GM18517 (cell line): ENCODE data around the gene AFDN.

Experiments
- ATAC-seq: cut with Tn5 transposase; IDR thresholded peaks from one replicate; pipeline ENCODE4 v1.9.1; 2021; ENCODE audit warnings: mild to moderate bottlenecking, moderate library complexity; ENCODE audit not compliant: unreplicated experiment

AFDN gene

DNA sequence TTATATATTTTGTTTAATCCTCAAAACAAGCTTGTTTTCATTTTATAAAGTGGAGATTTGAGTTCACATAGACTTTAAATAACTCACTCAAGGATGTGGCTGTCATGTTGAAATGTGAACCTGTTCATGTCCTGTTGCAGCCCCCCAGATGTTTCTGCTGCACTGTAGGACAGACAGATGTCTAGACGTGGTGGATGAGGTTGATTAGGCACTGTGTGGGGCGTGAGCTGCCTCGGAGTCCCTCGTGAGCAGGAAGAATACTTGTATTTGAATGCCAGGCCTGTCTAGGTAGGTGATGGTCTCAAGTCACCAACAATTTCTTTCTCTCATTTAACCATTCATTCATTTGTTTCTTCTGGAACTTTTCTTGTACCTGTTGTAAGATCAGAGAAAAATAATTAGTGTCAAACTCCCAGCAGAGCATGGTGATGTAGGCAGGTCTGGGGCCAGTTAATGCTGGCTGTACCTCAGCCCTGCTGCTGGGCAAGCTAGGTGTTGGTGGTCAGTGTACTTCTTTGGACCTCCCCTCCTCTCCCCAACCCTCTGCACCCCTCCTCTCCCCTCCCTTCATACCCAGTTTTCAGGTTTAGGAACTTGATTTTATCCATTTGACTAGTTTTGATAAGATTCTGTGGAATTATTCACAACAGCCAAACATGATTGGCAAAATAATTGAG, 34.0 kb downstream of the AFDN start:
- no peak for ATAC-seq

DNA sequence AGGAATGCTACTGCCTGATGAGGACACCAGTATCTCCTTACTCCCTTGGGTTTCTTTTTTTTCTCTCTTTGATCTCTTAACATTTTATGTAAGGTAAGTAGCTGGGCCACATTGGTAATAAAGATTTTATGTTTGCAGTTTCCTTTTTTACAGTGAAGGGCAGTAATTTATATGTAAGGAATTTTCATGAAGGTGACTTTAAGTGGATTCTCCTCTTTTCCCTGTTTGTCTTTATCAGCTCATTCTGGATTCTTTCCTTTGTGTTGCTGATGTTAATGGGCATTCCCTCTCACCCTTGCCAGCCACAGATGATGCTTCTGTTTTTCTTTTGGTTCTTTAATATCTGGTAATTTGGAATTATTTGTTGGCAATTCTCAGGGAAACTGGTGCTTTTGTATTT, 34.7 kb downstream of the AFDN start:
- no peak for ATAC-seq

DNA sequence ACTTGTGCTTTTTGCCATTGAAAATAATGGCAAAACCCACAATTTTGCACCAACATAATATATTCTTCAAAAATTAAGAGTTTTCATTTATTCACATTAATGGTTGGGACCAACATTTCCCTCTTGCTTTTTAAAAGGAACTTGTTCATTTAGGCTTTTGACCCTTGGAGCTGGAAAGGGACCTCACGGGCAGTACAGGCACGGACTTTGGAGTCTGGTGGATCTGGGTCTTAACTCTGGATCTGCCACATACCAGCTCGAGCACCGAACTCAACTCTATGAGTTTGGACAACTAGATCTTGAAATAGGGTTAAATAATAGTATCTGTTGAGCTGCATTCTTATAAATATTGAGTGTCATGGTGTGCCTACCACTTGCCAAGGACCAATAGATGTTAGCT, 37.2 kb downstream of the AFDN start:
- no peak for ATAC-seq

DNA sequence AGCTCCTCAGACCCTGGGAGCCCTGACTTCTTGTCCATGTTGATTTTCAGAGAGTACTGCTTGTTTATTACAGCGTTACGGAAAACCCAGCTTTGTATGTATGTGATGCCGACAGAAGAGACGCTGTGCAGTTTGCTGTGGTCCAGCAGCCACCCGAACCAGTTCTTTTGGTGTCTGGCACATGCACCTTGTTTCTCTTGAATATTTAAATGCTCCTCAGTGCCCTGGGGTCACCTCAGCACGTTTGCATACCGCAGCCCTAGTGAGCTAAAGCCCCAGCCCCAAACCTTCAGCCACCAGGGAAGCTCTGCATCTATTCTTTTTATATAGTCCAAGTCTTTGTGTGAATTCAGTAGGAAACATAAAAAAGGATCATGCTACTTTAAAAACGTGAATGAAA, 39.9 kb downstream of the AFDN start:
- no peak for ATAC-seq

DNA sequence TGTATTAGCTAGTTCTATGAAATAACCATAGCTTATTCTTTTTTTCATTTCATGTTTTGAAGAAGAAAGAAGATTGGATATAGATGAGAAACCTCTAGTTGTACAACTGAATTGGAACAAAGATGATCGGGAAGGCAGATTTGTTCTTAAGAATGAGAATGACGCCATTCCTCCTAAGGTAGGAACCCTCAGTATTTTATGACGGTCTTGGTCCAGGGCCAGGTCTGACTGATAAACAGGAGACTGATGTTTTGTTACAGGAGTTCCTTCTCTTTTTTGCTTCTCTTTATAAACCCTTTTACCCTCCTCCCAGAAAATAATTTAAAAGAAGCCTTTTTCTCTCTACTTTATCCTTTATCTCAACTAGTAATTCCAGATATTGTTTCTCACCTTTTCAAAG, 43.6 kb downstream of the AFDN start:
- no peak for ATAC-seq

DNA sequence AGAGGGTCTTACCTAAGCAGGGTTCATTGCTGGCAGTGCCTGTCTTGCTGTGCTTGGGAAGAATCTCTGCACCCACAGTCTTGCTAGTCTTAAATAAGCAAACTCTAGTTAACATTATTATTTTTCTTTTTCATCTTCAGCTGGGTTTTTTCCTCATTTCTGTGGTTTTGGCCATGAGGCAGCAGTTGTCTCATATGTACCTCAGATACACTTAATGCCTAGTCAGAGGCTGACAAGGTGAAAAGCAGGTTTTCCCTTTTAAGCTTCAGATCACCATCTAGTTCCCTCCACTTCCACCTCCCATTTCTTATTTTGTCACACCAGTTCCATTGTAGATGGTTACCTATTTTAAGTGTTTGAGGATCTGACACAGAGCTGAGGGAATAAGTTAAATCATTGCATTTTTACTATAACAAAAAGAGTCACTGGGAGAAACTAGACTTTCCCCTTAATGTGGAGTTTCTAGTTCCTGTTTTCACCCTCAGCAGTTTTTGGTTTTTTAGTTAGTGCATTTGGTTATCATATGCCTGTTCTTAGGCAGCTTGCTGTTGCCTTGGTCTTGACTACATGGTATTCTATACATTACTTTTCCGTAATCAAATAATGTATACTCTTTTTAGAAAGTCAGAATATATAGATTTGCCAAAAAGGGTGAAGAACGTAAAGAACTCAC, 46.0 kb downstream of the AFDN start:
- ATAC-seq, result no peak

DNA sequence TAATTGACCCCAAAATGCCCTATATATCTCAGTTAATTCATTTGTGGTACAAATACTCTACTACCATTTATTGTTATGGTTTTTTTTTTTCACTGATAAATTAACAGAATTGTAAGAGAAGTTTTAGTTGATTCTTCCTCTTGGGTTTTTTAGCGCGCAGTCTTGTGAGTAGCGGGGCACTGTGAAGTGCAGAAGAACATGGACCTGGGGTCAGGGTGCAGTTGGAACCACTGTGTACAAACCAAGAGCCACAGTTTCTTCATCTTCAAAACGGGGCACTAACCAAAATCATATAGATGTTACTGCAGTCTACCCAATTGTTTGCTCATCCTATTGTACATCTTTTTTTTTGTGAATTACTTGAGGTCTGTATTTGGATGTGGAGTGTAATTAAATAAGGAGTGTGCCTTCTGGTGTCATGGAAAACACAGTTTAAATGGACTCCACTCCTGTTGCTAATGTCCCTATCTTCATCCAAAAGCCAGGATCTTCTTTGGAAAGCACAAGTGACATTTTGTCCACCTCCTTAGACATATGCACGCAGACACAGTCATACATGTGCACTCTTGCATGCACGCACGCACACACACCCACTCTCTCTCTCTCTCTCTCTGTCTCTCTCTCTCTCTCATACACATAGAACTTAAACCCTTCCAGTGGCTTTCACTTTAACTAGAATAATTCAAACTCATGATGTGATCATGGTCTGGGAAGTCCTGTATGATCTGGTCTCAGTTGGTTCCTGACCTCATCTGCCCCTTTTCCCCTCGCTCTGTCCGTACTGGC, 51.5 kb downstream of the AFDN start:
- no peak for ATAC-seq

DNA sequence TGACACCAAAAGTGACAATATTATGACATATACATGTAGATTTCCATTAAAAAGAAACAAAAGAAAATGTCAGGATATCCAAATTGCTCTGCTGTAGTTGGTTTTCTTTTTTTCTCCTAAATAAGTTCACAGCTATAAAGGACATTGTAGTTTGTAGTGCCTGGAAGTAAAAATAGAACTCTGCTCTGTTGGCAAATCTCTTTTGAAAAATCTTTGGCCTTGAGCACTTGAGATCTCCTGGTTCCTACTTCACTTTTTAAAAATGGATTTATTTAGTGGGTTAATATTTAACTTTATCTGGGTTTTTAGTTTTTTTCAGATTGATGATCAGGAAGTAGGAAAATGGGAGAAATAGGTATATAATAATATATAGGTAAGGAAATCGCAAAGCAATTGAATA, 52.9 kb downstream of the AFDN start:
- no peak for ATAC-seq

DNA sequence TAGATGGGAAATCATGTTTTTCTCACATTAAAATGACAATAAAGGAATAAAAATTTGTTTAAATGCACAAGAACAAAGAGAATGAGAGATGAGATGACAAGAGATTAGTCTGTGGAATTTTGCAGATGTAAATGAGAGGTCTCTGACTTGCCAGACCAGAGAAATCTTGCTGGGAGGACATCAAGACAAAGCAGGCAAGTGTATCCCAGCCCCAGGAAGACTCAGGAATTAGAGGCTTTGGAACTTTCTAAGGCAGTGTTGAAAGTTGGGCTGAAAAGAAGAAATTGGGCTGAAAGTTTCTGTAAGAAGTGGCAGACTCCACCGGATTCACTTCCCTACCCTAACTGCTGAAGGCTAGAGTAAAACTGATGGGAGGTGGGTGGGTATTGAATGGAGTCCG, 54.6 kb downstream of the AFDN start:
- no peak for ATAC-seq

DNA sequence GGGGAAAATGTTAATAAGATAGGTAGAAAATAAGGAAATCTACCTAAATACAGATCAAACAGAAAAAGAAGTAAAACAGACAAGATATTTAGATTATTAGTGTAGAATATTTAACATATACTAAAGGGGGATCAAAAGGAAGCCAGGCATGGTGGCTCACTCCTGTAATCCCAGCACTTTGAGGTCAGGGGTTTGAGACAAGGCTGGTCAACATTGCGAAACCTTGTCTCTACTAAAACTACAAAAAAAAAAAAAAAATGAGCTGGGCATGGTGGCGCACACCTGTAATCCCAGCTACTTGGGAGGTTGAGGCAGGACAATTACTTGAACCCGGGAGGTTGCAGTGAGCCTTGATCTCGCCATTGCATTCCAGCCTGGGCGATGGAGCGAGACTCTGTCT, 55.5 kb downstream of the AFDN start:
- ATAC-seq, result no peak

DNA sequence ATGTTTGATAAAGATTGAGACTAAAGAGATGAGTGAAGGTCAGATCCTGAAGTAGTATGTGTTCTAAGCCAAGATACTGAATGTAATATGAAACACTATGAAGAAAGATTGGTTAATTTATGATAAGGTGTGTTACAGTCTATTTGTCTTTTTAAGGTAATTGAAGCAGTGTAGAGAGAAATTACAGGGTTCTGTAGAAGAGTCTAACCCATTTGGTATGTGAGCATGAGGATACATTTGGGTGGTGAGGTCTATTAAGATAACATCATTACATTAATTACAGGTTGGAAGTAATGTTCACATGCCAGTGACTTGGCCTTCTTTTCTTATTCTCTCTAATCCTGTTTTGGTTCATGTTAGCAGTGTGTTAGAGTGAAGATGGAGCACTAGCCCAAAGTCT, 61.4 kb downstream of the AFDN start:
- ATAC-seq, result no peak

DNA sequence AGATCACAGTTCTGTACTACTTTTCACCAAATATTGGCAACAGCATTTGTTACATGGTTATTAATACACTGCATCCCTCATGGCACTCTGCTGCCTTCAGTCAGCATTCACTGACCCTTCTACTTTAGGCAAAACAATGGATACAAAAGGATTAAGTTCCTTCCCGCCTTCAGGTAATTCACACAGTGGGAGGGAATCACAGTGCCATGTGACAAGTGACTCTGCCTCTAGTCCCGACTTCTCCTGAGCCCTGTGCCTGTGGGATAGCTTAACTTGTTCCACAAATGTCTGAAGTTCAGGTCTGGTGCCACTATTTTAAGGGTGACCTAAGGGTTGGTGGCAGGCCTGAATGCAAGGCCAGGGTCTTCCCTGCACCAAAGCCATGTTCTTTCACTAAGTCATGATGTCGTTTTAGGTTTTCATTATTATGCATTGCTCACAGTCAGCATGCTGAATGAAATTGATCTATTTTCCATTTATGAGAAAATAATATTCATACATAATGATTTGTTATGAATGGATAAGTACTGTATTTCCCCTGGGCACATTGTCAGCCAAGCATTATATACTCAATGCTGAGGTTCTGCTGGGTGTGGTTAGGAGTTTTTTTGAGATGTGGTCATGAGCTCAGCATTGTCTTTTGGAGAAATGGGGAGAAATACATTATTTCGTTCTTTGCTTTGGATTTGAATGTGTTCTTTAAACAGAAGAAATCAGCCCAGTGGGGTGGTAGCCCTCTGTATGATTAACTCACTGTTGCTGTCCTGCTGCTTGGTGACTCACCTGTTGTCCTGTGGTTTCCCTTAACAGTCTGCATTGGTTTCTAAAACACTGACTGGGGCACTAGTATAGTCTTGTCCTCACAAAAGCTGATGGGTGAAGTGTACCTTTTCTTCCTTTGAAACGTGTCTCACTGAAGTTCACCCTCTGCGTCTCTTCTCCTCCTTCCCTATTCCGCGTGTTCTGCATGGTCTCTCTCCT, 66.4 kb downstream of the AFDN start:
- no peak for ATAC-seq

DNA sequence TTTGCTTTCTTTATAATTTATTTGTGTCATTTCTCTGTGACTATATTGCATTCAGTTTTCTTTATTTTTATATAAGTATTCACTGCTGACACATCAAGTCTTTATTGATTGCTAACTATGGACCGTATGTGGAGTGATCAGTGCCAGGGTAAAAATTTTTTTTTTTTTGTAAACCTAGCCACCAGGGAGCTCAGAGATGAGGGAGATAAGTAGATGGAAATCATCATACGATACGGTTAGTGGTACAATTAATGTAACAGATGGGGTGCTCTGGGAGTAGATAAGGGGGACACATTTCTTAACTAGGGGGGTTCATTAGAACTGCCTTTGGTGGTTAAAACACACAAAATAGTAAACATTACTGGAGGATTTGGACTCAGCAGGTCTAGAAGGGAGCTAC, 68.3 kb downstream of the AFDN start:
- ATAC-seq, result no peak

DNA sequence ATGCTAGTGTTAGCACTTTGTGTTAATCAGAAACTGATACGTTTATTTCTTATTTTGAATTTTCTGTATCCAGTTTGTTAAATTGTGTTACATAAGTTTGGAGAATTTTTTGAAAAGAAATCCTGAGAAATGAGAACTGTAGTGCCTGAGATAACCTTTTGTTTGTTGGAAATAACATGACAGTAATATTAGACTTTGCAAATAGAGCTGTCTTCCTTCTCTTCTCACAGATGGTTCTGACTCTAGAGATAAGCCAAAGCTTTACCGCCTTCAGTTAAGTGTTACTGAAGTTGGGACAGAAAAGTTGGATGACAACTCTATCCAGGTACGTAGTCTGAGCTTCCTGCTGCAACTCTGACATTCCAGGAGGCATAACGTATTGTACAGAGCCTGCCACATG, 69.9 kb downstream of the AFDN start:
- ATAC-seq, result no peak

DNA sequence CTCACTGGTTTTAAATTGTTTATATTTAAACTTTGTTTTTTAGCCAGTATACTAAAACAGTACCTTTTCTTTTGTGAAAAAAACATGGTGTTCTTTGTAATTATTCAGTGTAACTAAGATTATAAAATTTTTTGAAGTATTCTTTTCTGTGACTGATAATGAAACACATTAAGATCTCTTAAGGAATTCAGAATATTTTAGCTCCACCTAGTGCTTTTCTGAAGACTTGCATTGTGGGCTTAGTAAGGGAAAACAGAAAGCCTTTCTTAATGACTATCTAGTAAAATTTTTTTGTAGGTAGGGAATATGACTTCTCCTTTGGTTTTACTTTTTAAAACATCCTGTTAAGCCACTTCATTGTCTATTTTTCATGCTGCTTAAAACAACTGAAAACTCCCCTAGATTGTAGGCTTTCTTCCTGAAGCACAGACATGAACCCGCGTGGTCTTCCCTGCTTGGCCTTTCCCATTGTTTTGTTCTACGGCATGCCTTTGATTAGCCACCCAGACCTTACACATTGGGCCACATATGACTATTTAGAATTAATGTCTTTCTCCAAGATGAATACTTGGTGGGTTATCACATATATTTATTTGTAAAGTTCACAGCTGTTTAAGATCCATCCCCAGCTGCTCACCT, 72.1 kb downstream of the AFDN start:
- ATAC-seq, result peak; percentile 70

DNA sequence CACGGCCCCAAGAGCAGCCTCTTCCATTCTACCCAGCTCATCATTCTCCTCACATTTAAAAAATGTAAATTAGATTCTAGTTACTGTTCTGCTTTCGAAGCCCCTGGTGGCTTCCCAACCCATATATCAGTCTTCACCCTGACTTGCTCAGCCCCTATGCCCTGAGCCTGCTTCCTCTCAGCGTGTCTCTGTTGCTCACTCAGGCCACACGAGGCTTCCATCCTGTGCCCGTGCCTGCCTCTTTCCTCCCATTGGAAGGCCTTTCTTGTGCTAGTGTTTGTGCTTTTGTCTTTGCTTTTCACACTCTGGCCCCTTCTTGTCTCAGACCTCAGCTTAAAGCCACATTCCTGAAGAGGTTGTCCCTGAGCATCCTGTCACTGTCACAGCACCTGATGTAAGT, 78.1 kb downstream of the AFDN start:
- ATAC-seq, result no peak

DNA sequence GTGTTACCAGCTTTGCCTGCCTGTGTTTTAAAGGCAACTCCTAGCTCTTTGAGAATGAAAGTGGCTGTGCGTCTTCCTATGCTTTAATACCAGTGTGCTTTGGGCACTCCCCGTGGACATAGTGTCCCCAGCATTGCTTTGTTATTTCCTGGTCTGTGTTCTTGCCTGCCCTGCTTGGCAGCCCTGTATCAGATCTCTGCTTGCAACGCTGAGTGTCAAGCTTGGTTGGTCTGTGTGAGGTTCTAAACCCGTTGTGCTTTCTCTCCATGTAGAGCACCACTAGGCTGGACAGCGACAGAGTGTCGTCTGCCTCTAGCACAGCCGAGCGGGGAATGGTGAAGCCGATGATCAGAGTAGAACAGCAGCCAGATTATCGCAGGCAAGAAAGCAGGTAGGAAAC, 80.2 kb downstream of the AFDN start:
- no peak for ATAC-seq

DNA sequence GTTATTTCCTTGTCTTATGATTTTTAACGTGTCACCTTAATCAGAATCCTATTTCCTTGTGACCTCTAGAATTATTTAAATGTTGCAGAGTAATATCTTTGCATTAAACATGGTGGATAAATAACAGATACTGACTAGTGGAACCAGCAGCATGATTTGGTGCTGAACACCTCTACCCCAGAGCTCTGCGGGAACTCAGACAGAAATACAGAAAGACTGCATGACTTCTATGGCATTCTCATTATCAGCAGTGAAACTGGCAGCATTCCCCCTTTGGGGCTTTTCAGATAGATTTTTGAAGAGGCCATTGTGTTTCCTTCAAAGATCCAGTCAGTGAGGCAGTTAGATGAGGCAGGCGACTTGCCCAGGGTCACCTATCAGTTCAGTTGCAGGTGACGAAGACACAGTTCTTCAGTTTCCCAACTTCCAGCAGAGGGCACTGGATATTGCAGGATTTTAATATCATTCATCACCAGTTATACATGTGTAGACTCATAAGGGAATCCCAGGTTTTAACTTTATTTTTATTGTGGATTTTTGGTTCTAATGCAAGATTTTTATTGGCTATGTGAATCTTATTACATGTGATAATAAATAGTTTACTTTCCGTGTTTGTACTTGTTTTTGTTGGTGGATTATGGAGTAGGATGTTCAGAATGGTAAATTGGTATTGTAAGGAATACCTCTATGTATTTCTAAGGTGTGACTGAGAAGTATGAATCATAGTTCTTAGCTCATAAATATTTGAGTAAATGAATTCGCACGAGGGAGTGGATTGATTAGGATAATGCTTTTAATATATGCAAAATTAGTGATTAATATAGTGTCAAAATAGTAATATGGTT, 81.3 kb downstream of the AFDN start:
- ATAC-seq, result no peak

DNA sequence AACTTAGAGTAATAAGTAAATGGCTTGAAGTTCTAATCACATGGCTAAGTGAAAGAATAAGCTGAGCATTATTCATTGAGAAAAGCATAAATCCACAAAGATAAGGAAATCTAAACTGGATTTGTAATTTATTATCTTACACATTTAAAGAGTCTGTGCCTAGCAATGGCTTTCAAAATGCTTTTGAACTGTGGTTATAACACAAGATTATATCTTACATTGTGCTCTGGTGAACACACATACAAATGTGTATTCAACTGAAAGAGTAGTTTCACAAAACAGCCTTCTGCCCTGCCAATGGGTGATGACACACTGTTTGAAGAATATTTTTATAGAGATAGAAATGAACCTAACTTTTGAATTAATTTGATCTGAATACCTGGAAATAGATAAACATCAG, 83.3 kb downstream of the AFDN start:
- ATAC-seq, result no peak

DNA sequence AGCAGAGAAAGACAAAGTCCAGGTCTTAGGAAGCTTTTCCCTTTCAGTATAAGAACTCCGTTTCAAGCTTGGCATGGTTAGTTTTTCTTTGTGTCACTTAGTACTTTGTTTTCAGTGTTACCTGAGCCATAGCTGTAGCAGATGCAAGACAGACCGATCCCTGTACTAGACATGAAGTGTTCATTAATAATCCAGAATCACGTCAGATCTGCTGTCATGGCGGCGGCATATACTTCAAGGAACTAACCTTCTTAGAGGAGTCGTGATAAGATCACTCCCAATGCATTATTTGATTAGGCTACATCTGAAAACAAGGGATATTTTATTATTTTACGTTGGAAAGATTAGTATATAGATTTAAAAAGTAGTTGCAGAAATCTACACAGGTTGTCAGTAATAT, 83.9 kb downstream of the AFDN start:
- ATAC-seq, result no peak
